Adrenal gland (tissue), 12 donors: ENCODE measurements around the gene ACAD8. TPM values are rescaled to one million over a fixed set of nuclear protein-coding genes. Genes with fewer than 3 reads are reported as not detected.

Experiments used
- DNase-seq, 7 donors: peaks; one replicate each; pipeline ENCODE4 v3.0.0-alpha.2; 2019 to 2020
- H3K27ac ChIP-seq, 5 donors: fragments of 200-600 bp; sonication (generic) in 4 of 5; 1 replicate in 3 of 5; 2 replicates in 2 of 5; pipeline versions ENCODE4 v1.5.1 to v1.8.0; 2016 to 2020; ENCODE audit warnings: mild to moderate bottlenecking in 1 of 5
- H3K27me3 ChIP-seq: fragments of 200-600 bp; 2 replicates; pipeline ENCODE4 v1.8.0; 2021
- H3K36me3 ChIP-seq, 2 donors: fragments of 200-600 bp; replicated peaks in 1 of 2; 1 replicate in 1 of 2; 2 replicates in 1 of 2; pipeline versions ENCODE4 v1.5.1 to v1.8.0; 2018 to 2022
- H3K4me1 ChIP-seq, 2 donors: fragments of 200-600 bp; replicated peaks in 1 of 2; 1 replicate in 1 of 2; 2 replicates in 1 of 2; pipeline versions ENCODE4 v1.5.1 to v1.8.0; 2018 to 2021
- H3K4me3 ChIP-seq, 4 donors: fragments of 200-600 bp; sonication (generic) in 3 of 4; one replicate each; pipeline ENCODE4 v1.5.1; 2016 to 2018
- H3K9me3 ChIP-seq, 3 donors: fragments of 200-600 bp; sonication (generic) in 1 of 3; replicated peaks in 1 of 3; 1 replicate in 2 of 3; 2 replicates in 1 of 3; pipeline versions ENCODE4 v1.5.1 to v1.8.0; 2016 to 2021
- POLR2A ChIP-seq, 2 donors: fragments of 450-650 bp; IDR thresholded peaks; one replicate each; pipeline ENCODE4 v1.6.1; 2017; ENCODE audit warnings: antibody characterized with exemption in 2 of 2, mild to moderate bottlenecking in 2 of 2, moderate library complexity in 1 of 2
- WGBS, 4 donors: extraction: QIAGEN DNeasy Blood & Tissue Kit in 2 of 4; methylation state at CpG; one replicate each; pipeline versions ENCODE4 v1.1.5 to v1.1.7; 2013 to 2017; 5-methylcytosine and 5-hydroxymethylcytosine counted together
- intact Hi-C, 2 donors: fragments of 100-400 bp; cut with DNase I; formaldehyde crosslinking; loops; one replicate each; pipeline versions ENCODE4 v1.14.1 to v1.15.0; 2022 to 2023
- polyA plus RNA-seq, 3 donors: library from polyadenylated mRNA; stranded (reverse); fragments of 200-250 nt in 2 of 3; fragments of 350-450 nt in 1 of 3; fragmentation: Illumina TruSeq in 1 of 3; extraction: RNeasy Lipid Tissue Mini Kit (QIAGEN cat#74804) in 1 of 3; gene quantifications; one replicate each; pipeline ENCODE4 v1.2.3, GENCODE V29; 2013 to 2014
- total RNA-seq, 9 donors: library from RNA; depleted of rRNA in 4 of 9; stranded (reverse); fragments of >200 nt in 4 of 9; fragments of 120-200 nt in 1 of 9; fragmentation: NEBNext Ultra II Directional in 1 of 9; extraction: Animal tissue kit (Norgen Biotek cat#: 25700) in 1 of 9; gene quantifications; one replicate each; pipeline versions ENCODE4 v1.1.0 to v1.2.4, GENCODE V29; 2013 to 2023
- TF ChIP-seq, protein P1 (sequence below), 6 experiments: fragments of 450-650 bp in 4 of 6; fragments of 200-600 bp in 2 of 6; sonication (generic) in 1 of 6; IDR thresholded peaks; 1 replicate in 5 of 6; 2 replicates in 1 of 6; pipeline versions ENCODE4 v1.5.1 to v1.8.0; 2016 to 2021; ENCODE audit warnings: antibody characterized with exemption in 6 of 6, mild to moderate bottlenecking in 2 of 6, moderate library complexity in 1 of 6
- donor health status: healthy with polysubstance abuse.
- donor health status: Bipolar disorder and iron deficiency.
- donor health status: DM: yes; HTN: yes; CAD: no.
- donor health status: DM: no; HTN: no; CAD: no.
- donor health status: DM: no; HTN: no; CAD: no.
- donor health status: DM: yes; HTN: yes; CAD: no.

The ACAD8 gene
- total and polyA plus RNA-seq, 12 donors, result 22.4 to 45.0 (median 35.0) TPM

DNA sequence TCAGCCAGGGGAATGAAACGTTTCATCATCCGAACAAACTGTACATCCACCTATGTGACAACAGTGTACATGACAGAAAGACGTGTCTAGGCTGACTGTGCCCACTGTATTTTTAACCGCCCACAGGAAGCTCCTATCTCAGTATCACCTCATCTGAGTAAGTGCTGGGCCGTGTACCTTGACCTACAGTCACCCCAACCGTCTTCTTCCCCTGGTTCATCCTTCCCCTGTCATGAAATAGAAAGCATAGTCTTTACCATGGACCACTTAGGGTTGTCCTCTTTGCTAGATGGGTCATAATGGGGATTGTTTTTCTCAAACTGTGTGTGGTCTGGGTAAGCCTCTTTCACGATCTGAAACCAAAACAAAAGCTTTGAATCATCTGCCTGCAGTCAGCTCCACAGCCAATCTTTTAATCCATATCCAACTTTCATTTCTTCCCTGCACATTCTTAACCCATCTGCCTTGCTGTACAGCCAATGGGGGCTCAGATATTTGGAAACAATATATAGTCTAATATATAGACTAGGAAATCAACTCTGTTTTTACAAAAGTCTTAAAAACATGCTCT is 4.4 kb upstream of the ACAD8 start:
- 46 to 60% (median 55%) methylated on average over 7 of the region's 7 CpGs for WGBS, 4 donors
- Histone ChIP-seq H3K4me1 (peaks cover 7 to 13% of the 10 kb centered on the region in 2 donors), H3K36me3 (peaks cover 0 to 67% of the 10 kb centered on the region in 2 donors), H3K4me3 (no peak overlapping the region), H3K27me3 (no peaks in the 10 kb centered on the region), H3K9me3 (no peaks in the 10 kb centered on the region), H3K27ac (no peak overlapping the region)
- TF ChIP-seq, protein P1, sequence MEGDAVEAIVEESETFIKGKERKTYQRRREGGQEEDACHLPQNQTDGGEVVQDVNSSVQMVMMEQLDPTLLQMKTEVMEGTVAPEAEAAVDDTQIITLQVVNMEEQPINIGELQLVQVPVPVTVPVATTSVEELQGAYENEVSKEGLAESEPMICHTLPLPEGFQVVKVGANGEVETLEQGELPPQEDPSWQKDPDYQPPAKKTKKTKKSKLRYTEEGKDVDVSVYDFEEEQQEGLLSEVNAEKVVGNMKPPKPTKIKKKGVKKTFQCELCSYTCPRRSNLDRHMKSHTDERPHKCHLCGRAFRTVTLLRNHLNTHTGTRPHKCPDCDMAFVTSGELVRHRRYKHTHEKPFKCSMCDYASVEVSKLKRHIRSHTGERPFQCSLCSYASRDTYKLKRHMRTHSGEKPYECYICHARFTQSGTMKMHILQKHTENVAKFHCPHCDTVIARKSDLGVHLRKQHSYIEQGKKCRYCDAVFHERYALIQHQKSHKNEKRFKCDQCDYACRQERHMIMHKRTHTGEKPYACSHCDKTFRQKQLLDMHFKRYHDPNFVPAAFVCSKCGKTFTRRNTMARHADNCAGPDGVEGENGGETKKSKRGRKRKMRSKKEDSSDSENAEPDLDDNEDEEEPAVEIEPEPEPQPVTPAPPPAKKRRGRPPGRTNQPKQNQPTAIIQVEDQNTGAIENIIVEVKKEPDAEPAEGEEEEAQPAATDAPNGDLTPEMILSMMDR (IDR thresholded peaks at IDR 0.05), result no peak
- no peak for TF ChIP-seq POLR2A (IDR thresholded peaks at IDR 0.05)
- DNase-seq, result no peak
- intact Hi-C loops, result no loop called here

DNA sequence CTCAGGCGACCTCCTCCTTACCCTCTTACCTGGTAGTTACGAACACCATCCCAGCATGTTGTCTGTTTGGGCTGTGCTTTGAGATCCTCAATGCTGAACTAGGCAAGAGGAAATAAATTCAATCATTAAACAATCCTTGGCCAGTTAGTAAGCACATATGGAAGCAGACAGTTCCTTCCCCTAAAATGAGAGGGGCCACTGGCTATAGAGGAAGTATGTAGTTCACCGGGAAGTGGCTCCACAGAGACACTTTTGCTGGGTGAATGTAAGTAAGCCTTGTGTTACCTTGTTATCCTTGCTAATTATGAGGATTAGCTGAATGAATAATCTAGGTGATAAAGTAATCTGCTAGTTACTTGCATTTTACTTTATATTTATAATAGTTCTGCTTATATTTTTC is 3.1 kb upstream of the ACAD8 start:
- Histone ChIP-seq H3K27me3 (no peaks in the 10 kb centered on the region), H3K4me3 (no peak overlapping the region), H3K9me3 (no peaks in the 10 kb centered on the region), H3K27ac (no peak overlapping the region), H3K4me1 (peaks cover 7 to 21% of the 10 kb centered on the region in 2 donors), H3K36me3 (peaks cover 0 to 56% of the 10 kb centered on the region in 2 donors)
- TF ChIP-seq, protein P1 (IDR thresholded peaks at IDR 0.05), result no peak
- TF ChIP-seq POLR2A (IDR thresholded peaks at IDR 0.05), result no peak
- DNase-seq, result no peak
- 92 to 97% (median 94%) methylated on average over 3 of the region's 3 CpGs for WGBS, 4 donors
- intact Hi-C loops, result no loop called here

DNA sequence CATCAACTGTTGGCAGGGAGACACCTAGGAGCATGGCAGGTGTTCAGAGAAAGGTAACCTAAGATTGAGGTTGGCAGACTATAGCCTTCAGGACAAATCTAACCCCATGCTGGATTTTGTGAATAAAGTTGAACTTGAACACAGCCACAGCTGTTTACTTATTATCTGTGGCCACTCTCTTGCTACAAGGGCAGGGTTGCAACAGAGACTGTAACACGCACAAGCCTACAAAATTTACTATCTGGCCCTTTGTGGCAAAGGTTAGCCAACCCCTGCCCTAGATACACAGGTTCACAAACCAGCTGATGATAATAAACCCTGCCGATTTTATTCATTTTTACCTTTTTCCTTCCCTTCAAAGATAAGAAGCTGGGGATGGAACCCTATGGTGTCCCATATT is 2.7 kb upstream of the ACAD8 start:
- no peaks in the 10 kb centered on the region for H3K27me3 ChIP-seq
- peaks cover 7 to 21% of the 10 kb centered on the region in 2 donors for H3K4me1 ChIP-seq
- intact Hi-C loops, result no loop called here
- H3K9me3 ChIP-seq, result no peaks in the 10 kb centered on the region
- no peak overlapping the region for H3K4me3 ChIP-seq
- peaks cover 0 to 51% of the 10 kb centered on the region in 2 donors for H3K36me3 ChIP-seq
- no peak overlapping the region for H3K27ac ChIP-seq
- DNase-seq, result no peak
- TF ChIP-seq, protein P1 (IDR thresholded peaks at IDR 0.05), result no peak
- TF ChIP-seq POLR2A (IDR thresholded peaks at IDR 0.05), result no peak
- 73 to 96% (median 81%) methylated on average over 2 of the region's 2 CpGs for WGBS, 4 donors

DNA sequence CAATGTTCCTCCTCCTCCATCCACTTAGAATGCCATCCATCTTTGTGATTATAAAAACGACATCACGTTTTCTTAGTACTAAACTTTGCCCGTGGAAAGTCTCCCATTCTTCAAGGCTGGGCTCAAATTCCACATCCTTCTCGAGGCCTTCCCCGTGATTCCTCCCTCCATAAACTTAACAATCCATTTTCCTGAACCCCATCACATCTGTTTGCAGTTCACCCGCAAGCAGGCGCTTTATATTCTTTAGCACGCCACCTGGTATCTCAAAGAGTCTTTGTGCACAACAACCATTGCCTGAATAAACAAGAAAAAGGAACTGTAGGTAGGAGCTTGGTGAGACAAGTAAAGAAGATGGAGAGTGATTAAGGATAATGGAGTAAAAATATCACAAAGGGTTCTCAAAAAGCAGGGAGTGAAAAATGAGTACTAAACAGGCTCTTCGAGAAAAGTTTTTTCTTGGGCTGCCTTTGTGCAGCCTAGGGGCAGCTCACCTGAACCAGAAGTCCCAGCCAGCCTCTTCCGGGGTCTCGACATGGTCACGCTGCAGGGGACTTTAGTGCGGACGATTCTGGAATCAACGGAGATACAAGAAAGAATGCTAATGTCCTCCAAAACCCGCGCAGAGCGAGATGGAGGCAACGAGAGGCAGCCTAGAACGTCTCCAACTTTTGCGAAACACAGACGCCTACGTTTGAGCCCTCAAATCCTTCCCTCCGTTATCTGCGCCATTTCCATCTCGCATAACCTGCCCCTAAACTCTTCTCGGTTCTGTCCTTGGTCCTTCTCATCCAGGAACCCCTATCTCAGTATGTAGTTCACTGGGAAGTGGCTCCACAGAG is 801 bp upstream of the ACAD8 start:
- Histone ChIP-seq H3K4me1 (peaks cover 7 to 21% of the 10 kb centered on the region in 2 donors), H3K27ac (peak overlapping the region in 2 of 5 donors; percentile 10 to 48), H3K4me3 (peak overlapping the region; percentile 48 to 90 (median 76)), H3K36me3 (peaks cover 0 to 38% of the 10 kb centered on the region in 2 donors), H3K9me3 (no peaks in the 10 kb centered on the region), H3K27me3 (no peaks in the 10 kb centered on the region)
- 2 to 6% (median 4%) methylated on average over 27 of the region's 27 CpGs for WGBS, 4 donors
- TF ChIP-seq, protein P1 (IDR thresholded peaks at IDR 0.05), result no peak
- TF ChIP-seq POLR2A (IDR thresholded peaks at IDR 0.05), result no peak
- peak in 6 of 7 donors; percentile 22 to 67 (median 43) for DNase-seq
- intact Hi-C loops, result no loop called here
